GM18499 (cell line): ENCODE data around the gene KRT38.
"Not testable (repeated sequence)": the region's sequence is repeated elsewhere in the genome, so short reads cannot be mapped to it uniquely, and the experiment has no call there.

Source experiments
- ATAC-seq: cut with Tn5 transposase; IDR thresholded peaks from one replicate; pipeline ENCODE4 v1.9.1; 2021; ENCODE audit warnings: moderate number of reproducible peaks; ENCODE audit not compliant: insufficient read depth, unreplicated experiment

Gene KRT38

GRCh38 chr17:41463746-41464145, 23.0 kb upstream of the KRT38 start:
- ATAC-seq: no peak

GRCh38 chr17:41462705-41463104, 21.9 kb upstream of the KRT38 start:
- ATAC-seq: no peak

DNA sequence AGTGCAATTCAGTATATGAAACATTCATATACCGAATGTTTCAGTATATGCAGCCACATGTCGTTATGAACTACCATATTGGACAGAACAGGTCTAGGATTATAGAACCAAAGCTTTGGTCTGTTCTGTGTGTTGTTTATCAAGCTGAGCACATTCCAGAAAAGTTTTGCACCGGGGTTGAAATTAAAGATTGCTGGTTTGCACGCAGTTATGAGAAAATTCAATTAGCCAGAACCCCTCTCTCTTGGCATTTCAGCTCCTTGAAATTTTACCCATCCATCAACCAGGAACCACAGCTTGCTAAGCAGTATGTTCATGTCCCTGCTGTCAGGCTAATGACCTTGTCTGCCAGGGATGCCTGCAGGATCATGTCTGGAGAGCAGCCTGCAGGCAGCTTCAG, 16.9 kb upstream of the KRT38 start:
- no peak for ATAC-seq

DNA sequence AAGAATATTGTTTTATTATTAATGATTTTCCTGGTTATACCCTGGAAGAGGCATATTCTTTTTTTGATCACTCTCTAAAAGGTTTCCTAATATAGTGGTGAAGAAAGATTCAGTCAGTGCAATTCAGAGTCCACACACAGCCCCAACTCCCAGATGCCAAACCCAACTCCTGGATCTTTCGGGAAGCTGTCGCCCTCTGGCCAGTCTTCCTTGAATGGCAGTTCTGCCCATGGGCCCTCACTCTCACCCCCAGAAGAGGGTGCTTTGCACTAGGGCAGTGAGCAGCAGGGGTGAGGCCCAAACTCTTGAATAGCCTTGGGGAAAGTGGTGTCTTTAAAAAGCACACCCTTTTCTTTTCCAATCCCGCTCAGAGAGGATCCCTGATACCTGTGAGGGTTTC, 15.4 kb upstream of the KRT38 start:
- no peak for ATAC-seq

DNA sequence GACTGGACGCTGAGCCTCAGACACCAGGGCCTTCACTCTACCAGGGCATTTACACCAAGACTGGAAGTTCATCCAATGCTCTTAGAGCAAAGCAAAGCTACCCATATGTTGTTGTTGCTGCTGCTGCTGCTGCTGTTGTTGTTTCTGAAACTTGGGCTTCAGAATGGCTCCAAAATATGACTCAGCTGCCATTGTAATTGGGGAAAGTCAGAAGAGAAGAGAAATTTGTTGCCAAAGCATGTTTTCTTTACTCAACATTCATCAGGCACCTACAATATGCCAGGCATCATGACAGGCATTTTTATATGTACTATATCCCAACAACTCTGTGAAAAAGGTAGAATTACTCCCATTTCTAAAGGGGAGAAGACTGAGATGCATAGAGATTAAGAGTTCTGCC, 14.5 kb upstream of the KRT38 start:
- no peak for ATAC-seq

- ATAC-seq: no peak
Measured at GRCh38 chr17:41453066-41453465, 12.3 kb upstream of the KRT38 start.

- no peak for ATAC-seq
Measured at GRCh38 chr17:41452281-41452680, 11.5 kb upstream of the KRT38 start.

- no peak for ATAC-seq
Measured at GRCh38 chr17:41451154-41451728, 10.5 kb upstream of the KRT38 start.

DNA sequence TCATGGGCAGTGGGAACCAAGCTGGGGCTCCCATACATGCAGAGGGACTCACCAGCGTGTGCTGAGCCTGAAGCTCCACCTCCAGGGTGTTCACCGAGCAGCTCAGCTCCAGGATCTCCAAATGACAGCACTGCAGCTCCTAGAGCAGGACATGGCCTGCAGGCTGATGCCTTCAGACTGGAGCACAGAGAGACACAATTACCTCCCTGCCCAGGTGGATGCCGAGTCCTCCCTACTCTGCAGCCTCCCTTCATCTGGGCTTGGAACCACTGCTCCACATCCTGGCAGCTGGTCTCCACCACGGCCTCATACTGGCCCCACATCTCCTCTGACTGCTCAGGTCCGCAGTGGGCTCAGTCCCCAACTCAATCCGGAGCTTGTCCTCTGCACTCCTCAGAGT, 8.2 kb upstream of the KRT38 start:
- no peak for ATAC-seq

DNA sequence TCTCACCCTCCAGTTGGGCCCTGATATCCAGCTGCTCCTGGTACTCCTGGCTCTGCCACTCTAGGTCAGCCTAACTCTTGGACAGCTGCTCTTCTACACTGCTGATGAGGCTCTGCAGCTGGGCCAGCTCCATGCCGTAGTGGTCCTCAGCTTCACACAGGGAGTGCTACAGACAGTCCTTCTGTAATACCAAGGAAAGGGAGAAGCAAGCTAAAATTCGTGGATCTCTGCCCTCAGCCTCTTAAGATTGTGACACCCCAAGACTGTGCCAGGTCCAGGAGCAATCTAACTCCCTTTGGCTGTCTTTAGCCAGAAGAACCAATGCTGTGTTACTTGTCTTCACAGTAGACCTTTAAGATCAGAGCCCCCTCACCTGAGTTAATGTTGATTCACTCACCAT, 7.7 kb upstream of the KRT38 start:
- no peak for ATAC-seq

DNA sequence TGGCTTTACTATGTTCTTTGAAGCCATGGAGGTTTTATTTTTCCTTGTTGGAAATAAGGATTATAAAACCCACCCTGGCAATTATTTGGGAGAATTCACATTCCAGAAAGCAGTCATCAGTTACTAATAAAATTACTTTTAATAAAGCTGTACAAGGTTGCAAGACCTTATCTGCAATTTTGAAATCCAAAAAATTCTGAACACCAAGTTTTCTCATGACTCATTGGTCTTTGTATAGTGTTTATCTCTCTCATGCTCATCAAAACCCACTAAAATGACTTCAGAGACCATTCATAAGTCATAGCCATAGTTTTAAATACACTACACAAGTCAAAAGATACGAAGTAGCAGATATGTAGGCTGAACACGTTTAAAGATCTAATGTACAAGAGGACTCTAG, 6.0 kb upstream of the KRT38 start:
- no peak for ATAC-seq

GRCh38 chr17:41444640-41445039, 3.9 kb upstream of the KRT38 start:
- no peak for ATAC-seq

DNA sequence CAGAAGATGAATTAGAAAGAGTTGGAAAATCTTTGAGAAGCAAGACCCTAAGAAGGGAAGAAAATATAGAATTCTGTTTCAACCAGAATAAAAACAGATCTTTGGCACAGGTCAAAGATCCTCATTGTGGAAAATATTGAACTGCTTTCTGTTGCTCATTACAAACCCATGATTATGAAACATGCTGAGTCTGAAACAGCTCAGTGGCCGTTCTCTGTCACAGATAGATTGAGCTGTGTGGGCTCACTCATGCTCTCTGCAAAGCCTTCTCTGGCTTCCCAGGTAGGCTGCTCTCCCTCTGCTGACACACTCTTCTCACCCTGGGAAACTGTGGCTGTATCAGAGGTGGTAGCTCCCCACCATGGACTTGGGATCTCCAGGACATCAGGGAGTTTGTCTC, 3.4 kb upstream of the KRT38 start:
- ATAC-seq: no peak

GRCh38 chr17:41442739-41443138, 2.0 kb upstream of the KRT38 start:
- ATAC-seq: no peak

DNA sequence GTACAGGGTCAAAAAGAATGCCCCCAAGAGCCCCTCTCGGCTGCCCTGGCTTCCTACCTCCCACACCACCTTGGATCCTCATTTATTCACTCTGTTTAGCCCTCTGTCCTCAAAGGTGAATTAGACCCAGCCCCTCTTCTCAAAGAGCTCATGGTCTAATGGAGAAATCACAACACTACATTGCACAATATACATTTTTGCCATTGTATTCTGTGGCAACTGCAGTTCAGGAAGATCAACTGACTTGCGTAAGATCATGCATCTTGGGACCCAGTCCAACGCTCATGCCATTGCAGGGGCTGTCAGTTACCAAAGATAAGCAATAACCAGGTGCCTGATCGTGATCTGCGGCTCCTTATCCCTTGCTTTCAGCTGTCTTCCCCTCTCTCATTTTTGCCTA, 1.4 kb downstream of the KRT38 start:
- no peak for ATAC-seq

GRCh38 chr17:41437769-41438168, 3.0 kb downstream of the KRT38 start:
- ATAC-seq: no peak

DNA sequence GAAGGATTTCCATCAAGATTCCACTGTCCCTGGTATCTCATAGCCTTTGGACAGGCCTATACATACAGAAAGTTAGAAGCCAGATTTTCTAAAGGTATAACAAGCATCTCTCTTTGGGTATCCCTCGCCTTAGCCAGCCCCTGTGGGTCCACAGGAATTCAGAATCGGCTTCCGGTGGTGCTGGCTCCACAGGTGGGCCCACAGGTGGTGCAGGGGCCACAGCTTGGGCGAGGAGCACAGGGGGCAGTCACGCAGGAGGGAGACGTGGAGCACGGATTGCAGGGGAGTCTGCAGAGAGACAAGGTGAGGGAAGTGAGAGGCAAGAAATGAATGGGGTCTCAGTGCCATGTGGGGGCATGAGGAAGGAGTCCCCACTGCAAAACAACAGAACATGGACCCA, 3.5 kb downstream of the KRT38 start:
- ATAC-seq: no peak

DNA sequence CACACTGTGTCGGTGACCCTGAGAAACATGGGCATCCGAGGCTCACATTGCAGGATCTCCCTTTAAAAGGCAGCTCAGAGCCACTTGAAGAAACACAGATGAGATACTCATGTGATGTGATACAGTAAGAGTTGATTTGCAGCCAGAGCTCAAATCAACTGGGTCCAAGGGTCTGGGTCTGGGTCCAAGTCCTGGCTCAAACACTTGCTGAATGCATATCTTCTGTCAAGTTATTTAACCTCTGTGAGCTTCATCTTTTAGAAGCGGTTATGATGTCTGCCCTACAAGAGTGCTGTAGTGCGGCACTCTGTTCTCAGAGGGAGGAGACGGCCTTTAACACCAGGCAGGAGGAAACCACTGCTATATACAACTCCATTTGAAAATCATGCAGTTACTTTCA, 6.4 kb downstream of the KRT38 start:
- no peak for ATAC-seq

GRCh38 chr17:41434005-41434404, 6.8 kb downstream of the KRT38 start:
- ATAC-seq: no peak

DNA sequence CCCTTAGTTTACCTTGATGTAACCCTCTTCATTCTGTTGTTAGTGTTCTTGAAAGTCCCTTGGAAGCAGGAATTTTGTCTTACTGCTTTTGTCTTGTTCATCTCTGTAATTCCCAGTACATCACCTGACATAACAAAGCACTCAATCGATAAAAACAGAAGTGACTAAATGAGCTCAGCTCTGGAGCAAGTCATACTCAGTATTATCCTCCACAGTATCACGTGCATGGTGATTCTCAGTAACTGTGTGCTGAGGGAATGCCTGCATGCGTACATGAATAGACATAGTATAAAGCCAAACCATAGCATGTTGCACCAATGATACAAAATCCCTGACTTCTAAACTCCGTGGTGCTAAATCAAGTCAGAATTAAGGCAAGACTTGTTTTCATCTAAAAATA, 7.2 kb downstream of the KRT38 start:
- no peak for ATAC-seq

GRCh38 chr17:41430376-41430775, 10.4 kb downstream of the KRT38 start:
- ATAC-seq: not testable (repeated sequence)

DNA sequence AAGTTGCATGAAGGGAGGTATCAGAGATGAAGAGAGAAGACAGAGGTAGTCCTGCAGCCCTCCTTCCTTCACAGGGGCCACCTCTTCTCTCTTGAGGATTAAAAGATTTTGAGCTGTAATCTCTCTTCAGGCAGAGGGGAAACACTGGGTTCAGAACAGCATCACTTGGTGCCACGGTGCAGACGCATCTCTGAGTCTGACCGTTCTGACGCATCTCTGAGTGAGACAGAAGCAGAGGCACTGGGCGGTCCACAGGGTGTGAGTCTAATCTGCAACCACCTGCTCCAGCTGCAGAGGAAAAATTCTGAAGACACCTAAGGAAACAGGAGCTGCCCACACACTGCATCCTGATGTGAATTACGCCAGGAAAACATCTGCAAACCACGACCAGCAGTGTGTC, 11.1 kb downstream of the KRT38 start:
- ATAC-seq: no peak
